ENCODE data around the gene ANLN.
A peak's percentile ranks its signal among the peaks of the same experiment; 100 is the strongest.
"Not testable (repeated sequence)": the region's sequence is repeated elsewhere in the genome, so short reads cannot be mapped to it uniquely, and the experiment has no call there.

Gene ANLN

DNA sequence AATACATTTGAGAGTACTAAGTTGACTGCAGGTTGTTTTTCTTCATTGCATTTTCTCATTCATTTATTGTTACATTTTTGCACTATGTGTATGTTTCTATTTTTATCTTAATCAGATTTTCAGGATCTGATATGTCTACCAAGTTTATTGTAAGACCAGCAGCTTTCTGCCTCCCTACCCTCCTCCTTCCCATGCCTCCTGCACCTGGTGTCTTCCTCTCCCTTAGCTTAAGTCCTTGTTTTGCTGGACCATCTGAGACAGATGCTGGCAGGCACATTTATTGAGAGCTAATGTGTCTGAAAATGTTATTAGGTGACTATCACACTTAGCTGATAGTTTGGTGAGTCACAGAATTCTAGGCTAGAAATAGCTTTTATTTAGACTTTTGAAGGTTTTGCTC, 79.6 kb downstream of the ANLN start:
- DNase-seq = no peak

DNA sequence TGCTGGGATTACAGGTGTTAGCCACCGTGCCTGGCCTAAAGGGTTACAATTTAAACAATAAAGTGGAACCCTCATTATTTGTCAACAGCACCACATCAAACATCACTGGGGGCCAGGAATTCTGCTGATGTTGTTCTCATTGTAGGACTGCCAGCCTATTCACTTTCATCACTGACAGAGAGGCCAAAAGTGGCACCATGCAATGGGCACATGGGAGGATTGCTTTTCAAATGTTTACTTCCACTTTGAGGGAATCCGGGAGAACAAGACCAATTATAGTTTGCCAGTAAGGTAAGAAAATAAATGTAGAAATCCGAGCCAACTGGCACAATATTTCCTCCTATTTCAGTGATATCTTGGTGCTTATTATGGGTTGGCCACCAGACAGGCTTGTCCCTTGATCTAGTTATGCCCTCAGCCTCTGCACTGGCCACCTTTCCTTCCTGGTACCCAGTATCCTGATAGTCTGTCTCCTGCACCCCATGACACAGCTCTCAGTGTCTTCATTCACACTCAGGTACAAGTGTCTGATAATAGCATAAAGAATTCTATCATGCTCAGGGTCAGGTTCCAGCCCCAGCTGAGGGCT, 82.6 kb downstream of the ANLN start:
- DNase-seq = no peak

DNA sequence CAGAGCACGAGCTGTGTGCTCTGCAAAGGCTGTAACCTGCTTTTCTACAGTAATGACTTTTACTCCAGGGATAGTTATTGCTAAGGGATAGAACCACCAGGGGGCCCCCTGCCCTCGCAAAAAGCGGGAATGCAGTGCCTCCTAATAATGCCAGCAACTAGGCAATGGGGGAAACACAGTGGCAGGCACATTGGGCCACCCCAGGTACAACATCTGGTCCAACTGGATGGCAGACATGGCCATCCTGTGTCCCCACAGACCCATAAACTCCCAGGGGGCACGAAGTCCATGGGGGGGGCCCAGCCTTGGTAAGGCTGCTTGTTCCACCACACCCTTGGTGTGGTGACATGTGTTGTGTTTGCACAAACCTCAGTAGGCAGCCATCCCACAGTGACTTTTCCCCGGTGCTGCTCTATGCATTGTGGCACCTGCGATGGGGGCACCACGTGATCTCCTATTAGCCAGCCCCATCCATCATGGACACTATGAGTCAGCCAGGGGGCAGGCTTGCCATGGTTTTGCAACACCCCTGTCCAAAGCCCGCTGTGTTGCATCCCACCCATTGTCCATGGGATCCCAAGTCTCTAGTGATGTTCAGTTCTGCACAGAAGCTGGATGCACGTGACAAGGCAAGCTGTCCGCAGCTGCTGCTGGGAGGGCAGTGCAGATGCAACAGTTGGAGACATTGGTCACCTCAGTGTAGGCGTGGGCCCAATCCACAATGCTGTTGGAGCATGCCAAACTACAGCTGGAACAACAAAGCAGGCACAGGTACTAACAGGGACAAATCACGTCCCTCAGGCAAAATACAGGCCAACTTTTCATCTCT, 84.0 kb downstream of the ANLN start:
- DNase-seq = peak; percentile 74

DNA sequence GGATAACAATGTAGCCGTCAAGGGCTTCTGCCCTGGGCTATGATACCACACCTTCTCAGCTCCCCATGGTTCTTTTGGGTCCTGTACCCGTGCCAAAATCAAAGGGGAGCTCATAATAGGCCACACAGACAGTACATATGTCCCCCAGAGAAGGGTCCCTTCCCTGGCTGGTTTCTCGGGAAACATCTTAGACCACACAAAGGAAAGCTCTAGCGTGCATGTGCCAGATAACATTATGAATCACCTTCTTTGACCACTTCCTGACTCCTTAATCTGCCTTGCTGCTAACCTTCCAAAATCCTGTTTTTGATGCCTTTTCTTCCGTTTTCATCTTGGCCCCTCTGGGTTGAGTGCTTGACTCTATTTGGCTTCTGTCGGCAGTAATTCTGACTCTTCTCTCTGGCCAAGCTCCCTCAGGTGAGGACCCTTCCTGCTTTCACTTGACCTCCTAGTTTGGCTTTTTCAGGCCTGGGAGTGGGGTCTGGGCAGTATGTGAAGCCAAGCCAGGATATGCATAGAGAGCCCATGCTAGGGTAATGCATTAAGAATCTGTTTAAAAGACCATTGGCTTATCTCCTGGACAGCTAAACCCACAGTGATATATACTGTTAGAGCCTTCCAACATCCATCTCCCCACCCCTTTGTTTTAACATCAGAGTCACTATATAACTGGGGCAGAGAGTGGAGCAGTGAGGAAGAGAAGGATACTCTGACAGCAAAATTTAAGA, 84.8 kb downstream of the ANLN start:
- DNase-seq = peak; percentile 82

DNA sequence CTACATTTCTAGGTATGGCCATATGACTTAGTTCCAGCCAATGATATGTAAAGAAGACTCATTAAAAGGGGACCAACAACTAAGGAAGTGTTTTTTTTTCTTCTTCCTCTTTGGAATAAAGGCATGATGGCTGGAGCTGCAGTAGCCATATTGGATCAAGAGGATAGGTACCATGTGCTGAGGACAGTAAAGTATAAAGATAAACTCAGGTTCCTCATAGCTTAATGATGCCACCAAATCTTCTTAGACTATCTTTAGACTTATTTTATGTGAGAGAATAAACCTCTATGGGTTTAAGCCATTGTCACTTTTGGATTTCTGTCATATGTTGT, 85.3 kb downstream of the ANLN start:
- no peak for DNase-seq

DNA sequence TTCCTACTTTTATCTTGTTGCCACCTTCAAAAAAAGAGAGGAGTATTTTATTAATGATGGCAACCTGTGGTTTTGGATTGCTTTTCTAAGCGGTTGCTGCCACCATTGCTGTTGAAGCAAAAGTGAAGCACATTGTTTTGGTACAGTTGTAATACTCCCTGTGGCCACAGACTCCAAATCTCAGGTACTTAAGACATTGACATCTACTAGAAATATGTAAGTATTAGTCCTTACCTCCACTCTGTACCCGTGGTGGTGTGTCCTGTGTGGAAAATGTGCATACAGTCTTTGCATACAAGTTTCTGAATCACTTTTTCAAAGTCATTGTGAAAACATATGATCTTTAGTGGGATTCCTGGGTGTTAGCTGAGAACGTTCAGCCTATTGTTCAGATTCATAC, 85.7 kb downstream of the ANLN start:
- DNase-seq = no peak

DNA sequence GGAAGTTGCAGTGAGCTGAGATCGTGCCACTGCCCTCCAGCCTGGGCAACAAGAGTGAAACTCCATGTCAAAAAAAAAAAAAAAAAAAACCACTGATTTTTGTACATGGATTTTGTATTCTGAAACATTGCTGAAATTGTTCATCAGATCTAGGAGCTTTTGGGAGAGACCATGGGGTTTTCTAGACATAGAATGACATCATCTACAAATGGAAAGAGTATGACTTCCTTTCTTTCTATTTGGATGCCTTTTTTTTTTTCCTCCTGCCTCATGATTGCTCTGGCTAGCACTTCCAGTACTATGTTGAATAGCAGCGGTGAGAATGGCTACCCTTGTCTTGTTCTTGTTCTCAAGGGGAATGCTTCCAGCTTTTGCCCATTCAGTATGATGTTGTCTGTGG, 89.1 kb downstream of the ANLN start:
- no peak for DNase-seq

DNA sequence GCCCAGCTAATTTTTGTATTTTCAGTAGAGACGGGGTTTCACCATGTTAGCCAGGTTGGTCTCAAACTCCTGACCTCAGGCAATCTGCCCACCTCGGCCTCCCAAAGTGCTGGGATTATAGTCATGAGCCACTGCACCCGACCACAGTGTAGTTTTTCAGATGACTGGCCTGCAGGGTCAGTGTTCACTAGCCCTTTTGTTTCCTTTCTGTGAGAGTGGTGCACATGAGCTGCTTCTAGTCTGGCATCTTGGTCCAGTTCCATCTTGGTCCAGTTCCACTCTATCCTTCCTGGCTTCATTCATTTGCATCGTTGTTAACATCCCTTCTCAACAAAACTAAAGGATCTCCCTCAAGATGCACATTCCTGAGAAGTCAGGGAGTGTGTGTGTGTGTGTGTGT, 94.2 kb downstream of the ANLN start:
- not testable (repeated sequence) for DNase-seq

DNA sequence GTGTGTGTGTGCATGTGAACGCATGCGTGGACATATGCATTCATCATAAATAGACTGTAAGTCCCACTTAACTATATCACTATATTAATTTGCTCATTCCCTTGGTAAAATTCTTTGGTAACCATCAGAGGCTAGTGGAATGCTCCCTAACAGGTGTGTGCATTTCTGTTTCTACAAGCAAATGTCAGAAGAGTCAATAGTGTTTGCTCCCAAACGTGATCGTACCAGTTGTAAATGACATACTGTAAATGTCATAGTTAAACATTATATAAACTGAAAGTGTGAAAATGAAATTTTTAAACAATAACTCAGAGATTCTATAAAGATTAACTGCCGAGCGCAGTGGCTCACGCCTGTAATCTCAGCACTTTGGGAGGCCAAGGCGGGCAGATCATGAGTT, 94.6 kb downstream of the ANLN start:
- no peak for DNase-seq

DNA sequence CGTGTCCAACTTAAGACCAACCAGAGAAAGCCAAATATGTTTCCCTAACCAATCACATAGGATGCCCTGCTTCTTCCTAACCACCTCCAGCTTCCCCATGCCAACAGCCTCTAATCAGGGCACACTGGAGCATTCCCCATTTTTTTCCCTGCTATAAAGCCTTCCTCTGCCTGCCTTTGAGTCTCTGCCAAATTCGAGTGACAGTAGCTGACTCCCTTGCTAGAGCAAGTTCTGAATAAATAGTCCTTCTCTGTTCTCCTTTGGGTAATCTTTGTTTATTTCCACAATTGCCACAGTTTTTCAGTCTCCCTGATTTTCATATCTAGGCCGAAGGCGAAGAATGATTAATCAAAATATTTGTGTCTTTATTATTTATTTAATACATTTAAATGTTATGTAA, 96.7 kb downstream of the ANLN start:
- no peak for DNase-seq

DNA sequence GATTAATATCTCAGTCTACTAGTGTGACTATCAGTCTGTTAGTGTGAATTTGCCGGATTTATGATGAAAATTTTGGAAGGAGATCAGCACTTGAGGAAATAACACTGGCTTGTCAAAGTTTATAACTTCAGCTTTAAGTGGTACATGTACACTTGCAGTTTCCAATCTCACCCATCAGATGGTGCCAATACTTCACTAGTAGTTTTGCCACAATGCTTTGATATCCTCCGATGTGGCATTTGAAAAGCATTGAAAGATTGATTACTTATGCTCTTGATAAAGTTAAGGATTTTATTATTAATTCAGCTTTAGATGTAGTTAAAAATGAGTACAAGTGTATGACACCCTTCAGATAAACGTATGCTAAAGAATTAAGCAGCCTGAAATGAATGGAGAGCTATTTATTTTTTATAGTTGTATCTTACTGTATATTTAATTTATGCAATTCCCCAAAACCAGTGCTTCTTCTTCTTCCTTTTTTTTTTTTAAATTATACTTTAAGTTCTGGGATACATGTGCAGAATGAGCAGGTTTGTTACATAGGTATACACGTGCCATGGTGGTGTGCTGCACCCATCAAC, 98.2 kb downstream of the ANLN start:
- peak; percentile 78 for DNase-seq

DNA sequence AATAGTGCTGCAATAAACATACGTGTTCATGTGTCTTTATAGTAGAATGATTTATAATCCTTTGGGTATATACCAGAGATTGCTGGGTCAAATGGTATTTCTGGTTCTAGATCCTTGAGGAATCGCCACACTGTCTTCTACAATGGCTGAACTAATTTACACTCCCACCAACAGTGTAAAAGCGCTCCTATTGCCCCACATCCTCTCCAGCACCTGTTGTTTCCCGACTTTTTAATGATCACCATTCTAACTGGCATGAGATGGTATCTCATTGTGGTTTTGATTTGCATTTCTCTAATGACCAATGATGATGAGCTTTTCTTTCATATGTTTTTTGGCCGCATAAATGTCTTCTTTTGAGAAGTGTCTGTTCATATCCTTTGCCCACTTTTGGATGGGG, 99.0 kb downstream of the ANLN start:
- not testable (repeated sequence) for DNase-seq

DNA sequence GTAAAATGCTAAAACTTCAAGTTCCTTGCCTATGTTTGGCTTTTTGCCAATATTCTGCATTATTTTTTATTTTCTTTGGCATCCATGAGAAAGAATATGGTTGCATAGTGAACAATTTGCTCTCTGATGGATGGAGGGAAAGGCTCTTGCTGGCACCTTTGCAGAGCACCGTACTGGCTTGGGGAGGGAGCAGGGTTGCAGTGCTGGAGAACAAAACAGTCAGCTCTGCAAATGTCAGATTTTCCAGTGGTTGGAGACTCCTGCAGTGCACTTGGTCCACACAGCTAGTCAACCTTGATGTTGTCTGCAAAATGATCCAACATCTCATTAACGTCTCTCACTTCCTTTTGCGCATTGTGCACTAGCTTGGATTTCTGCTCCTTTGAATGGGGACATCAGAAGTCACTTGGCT, 100.8 kb downstream of the ANLN start:
- no peak for DNase-seq

DNA sequence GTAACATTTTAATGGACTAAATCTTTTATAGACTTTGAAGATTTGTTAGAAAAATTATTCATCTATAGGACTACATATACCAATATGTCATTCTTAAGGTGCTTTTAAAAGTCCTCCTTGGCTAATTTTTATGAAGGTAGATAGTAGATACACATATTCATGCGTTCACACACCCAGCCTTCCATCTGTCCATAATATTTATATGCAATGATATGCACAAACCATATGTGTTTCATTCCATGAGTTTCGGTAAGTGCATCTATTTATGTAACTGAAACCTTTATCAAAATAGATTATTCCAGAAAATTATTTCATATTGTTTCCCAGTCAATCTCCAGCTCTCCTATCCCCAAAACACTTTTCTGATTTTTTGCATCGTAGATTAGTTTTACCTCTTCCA, 101.7 kb downstream of the ANLN start:
- no peak for DNase-seq

DNA sequence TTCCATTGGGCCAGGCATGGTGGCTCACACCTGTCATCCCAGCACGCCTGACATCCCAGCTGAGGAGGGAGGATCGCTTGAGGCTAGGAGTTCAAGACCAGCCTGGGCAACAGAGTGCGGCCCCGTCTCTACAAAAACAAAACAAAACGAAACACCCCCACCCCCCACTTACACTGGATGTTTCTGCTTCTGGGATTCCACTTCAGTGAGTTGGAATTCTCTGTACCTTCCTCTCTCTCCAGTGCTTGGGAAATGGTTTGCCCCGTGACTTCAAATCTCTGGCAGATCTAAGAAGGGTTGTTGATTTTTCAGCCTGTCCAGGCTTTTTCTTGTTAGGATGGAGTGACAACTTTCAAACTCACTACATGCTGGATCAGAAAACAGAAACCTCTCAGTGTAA, 106.9 kb downstream of the ANLN start:
- DNase-seq = no peak

DNA sequence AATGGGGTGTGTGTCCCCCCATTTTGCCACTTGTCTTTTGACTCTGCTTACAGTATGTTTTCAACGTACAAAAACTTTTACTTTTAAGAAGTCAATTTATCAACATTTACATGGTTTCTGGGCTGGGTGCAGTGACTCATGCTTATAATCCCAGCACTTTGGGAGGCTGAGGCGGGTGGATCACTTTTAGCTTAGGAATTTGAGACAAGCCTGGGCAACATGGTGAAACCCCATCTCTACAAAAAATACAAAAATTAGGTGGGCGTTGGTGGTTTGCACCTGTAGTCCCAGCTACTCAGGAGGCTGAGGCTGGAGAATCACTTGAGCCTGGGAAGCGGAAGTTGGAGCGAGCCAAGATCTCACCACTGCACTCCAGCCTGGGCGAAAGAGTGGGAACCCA, 107.5 kb downstream of the ANLN start:
- not testable (repeated sequence) for DNase-seq

DNA sequence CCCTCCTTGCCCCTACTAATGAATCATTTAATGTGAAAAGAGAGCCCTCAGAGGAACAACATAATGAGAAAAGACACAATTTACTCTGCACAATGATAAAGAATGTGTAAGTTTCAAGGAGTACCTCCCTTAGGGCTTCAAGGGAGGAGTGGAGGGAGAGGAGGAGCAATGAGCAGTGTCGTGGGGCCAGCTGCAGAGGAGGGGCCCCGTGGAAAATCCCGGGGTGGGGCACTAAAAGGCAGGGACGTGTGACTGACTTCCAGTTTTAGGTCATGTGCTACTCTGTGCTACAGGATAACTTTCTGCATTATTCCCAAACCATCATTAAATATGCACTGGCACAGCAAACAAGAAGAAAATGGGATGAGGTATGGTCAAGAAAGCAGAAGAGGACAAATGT, 108.1 kb downstream of the ANLN start:
- DNase-seq = no peak

Measured in OCI-M1 (cell line).